ENCODE results near the gene ATP6V1G2. TPM values are rescaled to one million over a fixed set of nuclear protein-coding genes. Genes with fewer than 3 reads are reported as not detected.

The ATP6V1G2 gene
- total and polyA plus RNA-seq, 7 experiments from 2014 or later, result 0.38 to 7.5 (median 2.8) TPM

DNA sequence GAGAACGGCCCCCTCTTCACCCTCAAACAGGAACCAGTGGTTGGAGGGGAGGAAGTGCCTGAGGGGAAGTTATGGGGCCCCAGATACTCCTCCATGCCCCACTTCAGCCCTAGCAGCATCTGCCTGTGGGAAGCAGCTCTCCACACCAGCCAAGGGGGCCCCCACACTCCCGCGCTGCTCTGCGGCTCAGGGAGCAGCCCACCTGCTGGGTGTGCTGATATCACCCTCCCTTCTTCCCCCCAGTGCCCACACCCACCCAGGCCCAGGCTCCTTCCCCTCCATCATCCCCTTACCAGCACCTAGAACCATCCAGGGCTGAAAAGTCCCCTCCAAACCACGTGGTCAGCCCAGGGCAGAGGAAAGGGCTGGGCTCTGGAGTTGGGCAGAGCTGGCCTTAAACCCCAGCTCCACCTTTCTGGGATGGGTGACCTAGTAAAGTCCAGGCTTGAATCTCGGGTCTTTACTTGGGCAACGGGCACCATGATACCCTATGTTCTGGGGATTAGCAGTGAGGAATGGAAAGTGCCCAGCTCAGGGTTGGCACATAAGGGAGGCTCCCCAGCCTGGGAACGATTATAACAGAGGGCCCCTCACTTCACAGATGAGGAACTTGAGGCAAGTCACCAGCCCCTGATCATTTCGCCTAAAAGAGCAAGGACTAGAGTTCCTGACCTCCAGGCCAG is 40.3 kb upstream of the ATP6V1G2 start:
- Mint-ChIP-seq H3K27ac (peak overlapping the region; percentile 84 to 100 (median 96)), H3K4me3 (peak overlapping the region; percentile 50 to 89 (median 81)), H3K36me3 (peaks cover 2 to 32% (median 10%) of the 10 kb centered on the region in 5 donors), H3K4me1 (peaks cover 47 to 84% (median 68%) of the 10 kb centered on the region in 7 donors), H3K9me3 (peaks cover 0 to 5% (median 0%) of the 10 kb centered on the region in 11 donors), H3K27me3 (no peaks in the 10 kb centered on the region)
- H3K27me3 ChIP-seq (ENCODE audit: control insufficient read depth in 2 of 2, insufficient read depth in 2 of 2, low read length in 2 of 2), result no peaks in the 10 kb centered on the region
- H3K4me3 ChIP-seq (ENCODE audit: low read length), result peak overlapping the region; percentile 25
- no peaks in the 10 kb centered on the region for H3K9me3 ChIP-seq (ENCODE audit: control insufficient read depth in 2 of 3, low read length in 3 of 3)
- ATAC-seq (peak; percentile 72), DNase-seq (peak in 2 of 9 donors; percentile 27 to 33)
- ChIA-PET POLR2A (interaction anchor here (0.7 to 66.4 kb wide), 4 partner anchors 9 to 78 kb away, joined by 3 to 3078 read pairs (median 1541); partner anchors contain the start of genes AIF1, ATP6V1G2, BAG6 and DDX39B), CTCF (interaction anchor here (1.4 to 18.2 kb wide), 4 partner anchors 11 to 45 kb away, joined by 4 to 687 read pairs (median 170); partner anchors contain the start of genes ATP6V1G2, DDX39B, NCR3 and NFKBIL1)
- peaks cover 0 to 4% (median 0%) of the 10 kb centered on the region in 3 experiments for H3K36me3 ChIP-seq (ENCODE audit: control insufficient read depth in 2 of 3, insufficient read depth in 3 of 3, low read length in 3 of 3)
- peak overlapping the region; percentile 97 for H3K27ac ChIP-seq (ENCODE audit: low read depth, low read length)
- intact Hi-C loops (cut with micrococcal nuclease), result no loop called here
- H3K4me1 ChIP-seq (ENCODE audit: control insufficient read depth in 2 of 2, insufficient read depth in 2 of 2, low read length in 2 of 2), result peaks cover 67 to 68% of the 10 kb centered on the region in 2 donors

DNA sequence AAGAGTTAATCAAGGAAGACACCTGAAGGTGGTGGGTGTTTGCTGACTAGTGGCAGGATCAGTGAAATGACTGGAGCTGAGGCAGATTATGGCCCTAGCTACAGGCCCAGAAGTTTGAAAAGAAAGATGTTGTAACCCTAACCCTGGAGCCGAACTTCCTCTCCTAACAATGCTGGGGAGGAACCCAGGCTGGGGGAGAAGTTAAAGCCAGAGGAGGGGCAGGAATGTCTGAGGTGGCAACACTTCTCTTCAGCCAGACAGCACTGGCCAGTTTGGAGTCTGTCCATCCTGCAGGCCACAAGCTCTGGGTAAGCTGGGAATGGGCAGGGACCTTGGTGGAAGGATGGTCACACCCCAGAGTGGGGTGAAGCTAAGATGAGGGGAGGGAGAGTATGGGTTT is 39.6 kb upstream of the ATP6V1G2 start, which contains the start of gene LST1:
TSS of gene LST1 (plus strand) at position 270 of the 400 bp plus-strand sequence. CDS start 1,023 bp downstream, outside the sequence.
- Histone ChIP-seq H3K27ac (ENCODE audit: low read depth, low read length) (peak within 1 kb of the TSS; percentile 97), H3K36me3 (ENCODE audit: control insufficient read depth in 2 of 3, insufficient read depth in 3 of 3, low read length in 3 of 3) (peaks cover 0 to 12% (median 0%) of the 10 kb centered on the region in 3 experiments), H3K4me1 (ENCODE audit: control insufficient read depth in 2 of 2, insufficient read depth in 2 of 2, low read length in 2 of 2) (peaks cover 67 to 68% of the 10 kb centered on the region in 2 donors), H3K4me3 (ENCODE audit: low read length) (peak within 1 kb of the TSS; percentile 25), H3K27me3 (ENCODE audit: control insufficient read depth in 2 of 2, insufficient read depth in 2 of 2, low read length in 2 of 2) (no peaks in the 10 kb centered on the region), H3K9me3 (ENCODE audit: control insufficient read depth in 2 of 3, low read length in 3 of 3) (no peaks in the 10 kb centered on the region)
- ATAC-seq (peak; percentile 18), DNase-seq (no peak)
- peak within 1 kb of the TSS; percentile 50 to 89 (median 81) for H3K4me3 Mint-ChIP-seq
- ChIA-PET CTCF (interaction anchor here (0.6 to 18.2 kb wide), 4 partner anchors 11 to 35 kb away, joined by 4 to 687 read pairs (median 170); partner anchors contain the start of genes ATP6V1G2, NCR3, NFKBIL1 and TNF), POLR2A (interaction anchor here (0.6 to 66.4 kb wide), 6 partner anchors 10 to 1295 kb away, joined by 3 to 3078 read pairs (median 4); partner anchors contain the start of genes AIF1, ATP6V1G2, BAG6 and DDX39B)
- H3K9me3 Mint-ChIP-seq, result peaks cover 0 to 5% (median 0%) of the 10 kb centered on the region in 11 donors
- intact Hi-C loops (cut with micrococcal nuclease), result no loop called here
- H3K36me3 Mint-ChIP-seq, result peaks cover 8 to 40% (median 18%) of the 10 kb centered on the region in 5 donors
- H3K27me3 Mint-ChIP-seq, result no peaks in the 10 kb centered on the region
- peak within 1 kb of the TSS; percentile 84 to 100 (median 96) for H3K27ac Mint-ChIP-seq
- peaks cover 47 to 78% (median 68%) of the 10 kb centered on the region in 7 donors for H3K4me1 Mint-ChIP-seq

DNA sequence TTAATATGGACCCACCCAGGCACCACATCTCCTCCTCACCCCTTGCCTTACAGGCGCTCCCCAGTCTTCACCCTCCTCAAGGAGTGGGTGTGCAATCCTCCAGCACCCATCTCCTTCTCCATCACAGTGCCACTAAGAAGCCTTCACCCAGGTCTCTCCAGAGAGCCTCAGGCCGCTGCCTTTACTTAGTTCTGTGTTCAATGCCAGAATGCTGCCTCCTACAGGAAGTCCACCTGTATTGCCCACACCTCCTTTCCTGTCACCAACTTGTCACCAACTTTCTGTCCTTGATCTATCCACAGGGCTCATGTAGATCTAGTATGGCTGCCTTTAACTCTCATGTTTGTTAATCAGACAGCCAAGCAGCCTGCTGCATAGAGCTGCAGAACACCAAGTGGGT is 39.1 kb upstream of the ATP6V1G2 start:
- peaks cover 0 to 5% (median 0%) of the 10 kb centered on the region in 11 donors for H3K9me3 Mint-ChIP-seq
- H3K27ac Mint-ChIP-seq, result peak overlapping the region; percentile 84 to 100 (median 96)
- peaks cover 47 to 78% (median 67%) of the 10 kb centered on the region in 7 donors for H3K4me1 Mint-ChIP-seq
- Histone ChIP-seq H3K27me3 (ENCODE audit: control insufficient read depth in 2 of 2, insufficient read depth in 2 of 2, low read length in 2 of 2) (no peaks in the 10 kb centered on the region), H3K4me1 (ENCODE audit: control insufficient read depth in 2 of 2, insufficient read depth in 2 of 2, low read length in 2 of 2) (peaks cover 63 to 67% of the 10 kb centered on the region in 2 donors), H3K4me3 (ENCODE audit: low read length) (peak overlapping the region; percentile 25), H3K36me3 (ENCODE audit: control insufficient read depth in 2 of 3, insufficient read depth in 3 of 3, low read length in 3 of 3) (peaks cover 0 to 13% (median 3%) of the 10 kb centered on the region in 3 experiments), H3K9me3 (ENCODE audit: control insufficient read depth in 2 of 3, low read length in 3 of 3) (no peaks in the 10 kb centered on the region), H3K27ac (ENCODE audit: low read depth, low read length) (peak overlapping the region; percentile 97)
- POLR2A ChIA-PET, result interaction anchor here (0.6 to 66.4 kb wide), 4 partner anchors 10 to 430 kb away, joined by 3 to 3078 read pairs (median 1543); partner anchors contain the start of genes AIF1, ATP6V1G2, BAG6 and DDX39B
- CTCF ChIA-PET, result interaction anchor here (0.6 to 18.2 kb wide), 5 partner anchors 10 to 35 kb away, joined by 3 to 687 read pairs (median 41); partner anchors contain the start of genes ATP6V1G2, NCR3, NFKBIL1 and TNF
- intact Hi-C loops (cut with micrococcal nuclease), result no loop called here
- DNase-seq, result peak in 7 of 9 donors; percentile 40 to 65 (median 54)
- peaks cover 11 to 42% (median 19%) of the 10 kb centered on the region in 5 donors for H3K36me3 Mint-ChIP-seq
- H3K27me3 Mint-ChIP-seq, result no peaks in the 10 kb centered on the region
- ATAC-seq, result peak; percentile 19
- peak overlapping the region; percentile 50 to 89 (median 81) for H3K4me3 Mint-ChIP-seq

DNA sequence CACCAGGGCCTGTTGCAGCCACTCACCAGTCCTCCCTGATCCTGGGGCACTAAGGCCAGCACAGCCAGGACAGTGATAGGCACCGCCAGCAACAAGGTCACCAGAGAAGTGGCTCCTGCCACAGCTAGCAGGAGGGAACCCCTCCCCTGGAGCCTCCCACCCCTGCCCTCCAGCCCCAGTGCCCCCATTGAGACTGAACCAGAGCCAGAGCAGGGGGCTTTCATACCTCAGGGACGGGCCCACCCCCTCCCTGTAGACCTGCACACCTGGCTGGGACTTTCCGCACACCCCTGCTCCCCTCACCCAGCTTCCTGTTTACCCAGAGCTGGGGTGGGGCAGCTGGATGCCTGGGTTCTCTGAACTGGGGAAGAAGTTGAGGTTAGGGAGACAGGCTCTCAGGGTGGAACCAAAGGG is 35.8 kb upstream of the ATP6V1G2 start, which contains the start of gene LTB:
TSS of gene LTB (minus strand) at position 195 of the 414 bp plus-strand sequence. CDS start at position 188, 7 bp downstream.
- ATAC-seq, result peak; percentile 74
- Mint-ChIP-seq H3K9me3 (peaks cover 0 to 5% (median 0%) of the 10 kb centered on the region in 11 donors), H3K4me1 (peaks cover 43 to 80% (median 65%) of the 10 kb centered on the region in 7 donors), H3K4me3 (peak within 1 kb of the TSS; percentile 88 to 100 (median 99)), H3K27ac (peak within 1 kb of the TSS; percentile 94 to 100 (median 97)), H3K27me3 (no peaks in the 10 kb centered on the region), H3K36me3 (peaks cover 11 to 51% (median 16%) of the 10 kb centered on the region in 5 donors)
- intact Hi-C loops (cut with micrococcal nuclease), result loop anchor here (1.0 kb wide), 5 partner anchors 10 to 38 kb away; partner anchors contain the start of genes LTA (in 1 of the 2), NCR3 (in 1 of the 2), NFKBIL1 (in 1 of the 2) and PRRC2A (in 1 of the 2)
- CTCF ChIA-PET, result interaction anchor here (0.6 to 18.2 kb wide), 11 partner anchors 7 to 248 kb away, joined by 3 to 687 read pairs (median 14); partner anchors contain the start of genes ATP6V1G2, NCR3, NFKBIL1 and TNF
- no peaks in the 10 kb centered on the region for H3K9me3 ChIP-seq (ENCODE audit: control insufficient read depth in 2 of 3, low read length in 3 of 3)
- peaks cover 3 to 18% (median 4%) of the 10 kb centered on the region in 3 experiments for H3K36me3 ChIP-seq (ENCODE audit: control insufficient read depth in 2 of 3, insufficient read depth in 3 of 3, low read length in 3 of 3)
- POLR2A ChIA-PET, result interaction anchor here (0.6 to 66.4 kb wide), 24 partner anchors 14 to 1762 kb away, joined by 3 to 3078 read pairs (median 4); partner anchors contain the start of genes ABHD16A, AIF1, APOM and ATP6V1G2
- H3K4me3 ChIP-seq (ENCODE audit: low read length), result peak within 1 kb of the TSS; percentile 97
- peak within 1 kb of the TSS; percentile 97 for H3K27ac ChIP-seq (ENCODE audit: low read depth, low read length)
- H3K27me3 ChIP-seq (ENCODE audit: control insufficient read depth in 2 of 2, insufficient read depth in 2 of 2, low read length in 2 of 2), result no peaks in the 10 kb centered on the region
- peaks cover 63 to 72% of the 10 kb centered on the region in 2 donors for H3K4me1 ChIP-seq (ENCODE audit: control insufficient read depth in 2 of 2, insufficient read depth in 2 of 2, low read length in 2 of 2)
- peak; percentile 31 to 87 (median 81) for DNase-seq

DNA sequence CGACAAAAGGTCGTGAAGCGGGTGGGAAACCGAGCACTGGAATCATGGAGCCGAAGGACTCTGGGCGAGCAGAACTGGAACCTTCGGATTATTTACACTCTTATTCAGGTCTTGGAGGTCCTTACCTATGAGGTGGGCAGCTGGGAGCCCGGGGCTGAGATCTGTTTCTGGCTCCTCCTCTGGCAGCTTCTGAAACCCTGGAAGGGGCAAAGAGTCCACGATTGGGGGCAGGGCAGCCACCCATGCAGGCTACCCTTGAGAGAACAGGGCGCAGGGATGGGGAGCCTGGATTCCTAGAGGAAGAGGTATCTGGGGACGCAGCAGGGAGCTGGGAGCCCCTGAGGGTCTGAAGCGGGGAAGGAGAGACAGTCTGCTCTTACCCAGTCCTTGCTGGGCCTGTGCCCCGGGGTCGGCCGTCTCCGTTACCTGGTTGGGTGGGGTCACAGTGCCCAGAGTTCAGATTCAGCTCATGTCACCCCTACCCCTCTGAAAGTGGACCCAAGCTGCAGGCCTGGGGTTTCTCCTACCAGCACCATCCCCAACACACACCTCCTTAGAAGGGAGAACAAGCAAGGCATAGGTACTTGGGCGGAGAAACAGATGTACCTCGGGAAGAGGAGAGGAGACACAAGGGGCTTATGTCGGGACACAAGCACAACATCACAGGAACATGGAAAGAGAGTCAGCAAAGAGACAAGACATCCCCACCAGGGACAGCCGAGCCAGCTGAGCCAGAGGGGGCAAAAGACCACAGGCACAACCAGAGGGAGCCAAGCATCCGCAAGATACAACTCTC is 35.2 kb upstream of the ATP6V1G2 start:
- peaks cover 43 to 80% (median 65%) of the 10 kb centered on the region in 7 donors for H3K4me1 Mint-ChIP-seq
- intact Hi-C loops (cut with micrococcal nuclease), result loop anchor here (1.0 to 2.0 kb wide), 7 partner anchors 9 to 89 kb away; partner anchors contain the start of genes NFKBIL1 (in 2 of the 2), LTA (in 1 of the 2), NCR3 (in 1 of the 2) and PRRC2A (in 1 of the 2)
- peak overlapping the region; percentile 94 to 100 (median 97) for H3K27ac Mint-ChIP-seq
- peaks cover 0 to 5% (median 0%) of the 10 kb centered on the region in 11 donors for H3K9me3 Mint-ChIP-seq
- H3K27me3 ChIP-seq (ENCODE audit: control insufficient read depth in 2 of 2, insufficient read depth in 2 of 2, low read length in 2 of 2), result no peaks in the 10 kb centered on the region
- peak overlapping the region; percentile 88 to 100 (median 99) for H3K4me3 Mint-ChIP-seq
- peaks cover 11 to 52% (median 16%) of the 10 kb centered on the region in 5 donors for H3K36me3 Mint-ChIP-seq
- no peaks in the 10 kb centered on the region for H3K9me3 ChIP-seq (ENCODE audit: control insufficient read depth in 2 of 3, low read length in 3 of 3)
- H3K4me3 ChIP-seq (ENCODE audit: low read length), result peak overlapping the region; percentile 97
- no peaks in the 10 kb centered on the region for H3K27me3 Mint-ChIP-seq
- peaks cover 4 to 20% (median 5%) of the 10 kb centered on the region in 3 experiments for H3K36me3 ChIP-seq (ENCODE audit: control insufficient read depth in 2 of 3, insufficient read depth in 3 of 3, low read length in 3 of 3)
- no peak for ATAC-seq
- ChIA-PET POLR2A (interaction anchor here (0.6 to 66.4 kb wide), 18 partner anchors 14 to 1690 kb away, joined by 3 to 3078 read pairs (median 4); partner anchors contain the start of genes AIF1, APOM, ATP6V1G2 and BAG6), CTCF (interaction anchor here (0.9 to 18.2 kb wide), 13 partner anchors 6 to 88 kb away, joined by 3 to 687 read pairs (median 9); partner anchors contain the start of genes ATP6V1G2, DDX39B, NCR3 and NFKBIL1)
- DNase-seq, result peak in 1 of 9 donors; percentile 32
- peaks cover 61 to 68% of the 10 kb centered on the region in 2 donors for H3K4me1 ChIP-seq (ENCODE audit: control insufficient read depth in 2 of 2, insufficient read depth in 2 of 2, low read length in 2 of 2)
- H3K27ac ChIP-seq (ENCODE audit: low read depth, low read length), result peak overlapping the region; percentile 97

Measured in naive thymus-derived CD4-positive, alpha-beta T cell (primary cell).